ENCODE results near the gene BEX2.
"Not testable (repeated sequence)": the region's sequence is repeated elsewhere in the genome, so short reads cannot be mapped to it uniquely, and the experiment has no call there.

Gene BEX2

DNA sequence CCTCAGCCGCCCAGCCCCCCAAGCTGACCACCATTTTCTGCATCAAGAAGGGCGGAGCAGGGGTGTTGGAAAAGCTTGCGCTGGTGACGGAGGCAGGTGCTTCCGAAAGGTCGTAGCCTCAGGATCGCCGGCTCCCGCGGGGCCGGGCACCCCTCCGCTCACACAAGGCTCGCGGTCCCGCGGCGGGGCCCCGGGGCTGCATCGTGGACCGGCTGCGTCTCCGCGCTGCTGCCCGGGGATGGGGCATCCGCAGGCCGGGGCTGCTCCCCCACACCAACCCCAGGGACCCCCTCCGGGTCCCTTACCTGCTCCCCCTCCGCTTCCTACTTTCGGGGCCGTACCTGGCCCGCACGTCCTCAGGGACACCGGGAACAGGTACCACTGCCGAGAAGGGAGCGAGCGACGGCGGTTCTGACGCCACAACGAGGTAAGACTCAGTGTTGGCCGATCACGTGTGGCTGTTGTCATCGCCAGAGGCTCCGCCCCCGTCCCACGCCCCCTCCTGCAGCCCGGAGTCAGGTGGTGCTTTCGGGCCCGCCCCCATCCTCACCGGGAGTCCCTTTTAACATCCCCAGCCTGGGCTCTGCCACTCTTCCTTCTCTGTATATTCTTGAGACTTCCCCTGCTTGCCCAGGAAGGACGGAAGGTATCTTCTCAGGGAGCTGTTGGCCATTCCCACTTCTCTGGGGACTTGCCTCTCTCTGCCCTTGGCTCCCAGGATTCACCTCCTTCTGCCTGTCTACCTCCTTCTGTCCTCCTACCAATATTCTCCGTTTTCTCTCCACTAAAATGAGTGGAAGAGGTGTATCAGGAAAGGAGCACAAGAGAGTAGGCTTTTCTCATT is at the start of gene BEX2:
Gene BEX2 (minus strand): TSS at position 436 of the 844 bp plus-strand sequence. CDS start 1,014 bp downstream, outside the sequence.
- peak; percentile 77 for DNase-seq (ENCODE audit: low read depth)

GRCh38 chrX:103360092-103360491 is 49.3 kb upstream of the BEX2 start:
- no peak for DNase-seq (ENCODE audit: low read depth)

- DNase-seq (ENCODE audit: low read depth) = not testable (repeated sequence)
Observed at GRCh38 chrX:103359605-103360004, 48.8 kb upstream of the BEX2 start.

DNA sequence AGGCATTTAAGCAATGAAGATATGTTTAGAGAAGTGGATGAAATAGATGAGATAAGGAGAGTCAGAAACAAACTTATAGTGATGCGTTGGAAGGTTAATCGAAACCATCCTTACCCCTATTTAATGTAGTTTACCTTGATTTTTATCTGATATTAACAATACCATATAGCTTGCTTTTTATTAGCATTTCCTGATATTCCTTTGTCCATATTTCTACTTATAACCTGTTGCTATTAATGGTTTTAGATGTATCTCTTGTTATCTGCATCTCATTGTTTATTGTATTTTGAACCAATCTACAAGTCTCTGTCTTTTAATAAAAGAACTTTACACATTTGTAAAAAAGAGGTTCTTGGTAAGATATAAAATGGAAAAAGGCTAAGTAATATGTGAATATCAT is 47.1 kb upstream of the BEX2 start:
- DNase-seq (ENCODE audit: low read depth) = no peak

- no peak for DNase-seq (ENCODE audit: low read depth)
Observed at GRCh38 chrX:103356858-103357257, 46.1 kb upstream of the BEX2 start.

- DNase-seq (ENCODE audit: low read depth) = no peak
Observed at GRCh38 chrX:103356130-103356798, 45.5 kb upstream of the BEX2 start, which contains the start of gene TCEAL9. Gene TCEAL9, plus strand, starts transcription at chrX:103356506. Its CDS starts 1,179 bp downstream, at chrX:103357685.

- no peak for DNase-seq (ENCODE audit: low read depth)
Observed at GRCh38 chrX:103347682-103348397, 37.0 kb upstream of the BEX2 start.

- no peak for DNase-seq (ENCODE audit: low read depth)
Observed at GRCh38 chrX:103344606-103345005, 33.8 kb upstream of the BEX2 start.

DNA sequence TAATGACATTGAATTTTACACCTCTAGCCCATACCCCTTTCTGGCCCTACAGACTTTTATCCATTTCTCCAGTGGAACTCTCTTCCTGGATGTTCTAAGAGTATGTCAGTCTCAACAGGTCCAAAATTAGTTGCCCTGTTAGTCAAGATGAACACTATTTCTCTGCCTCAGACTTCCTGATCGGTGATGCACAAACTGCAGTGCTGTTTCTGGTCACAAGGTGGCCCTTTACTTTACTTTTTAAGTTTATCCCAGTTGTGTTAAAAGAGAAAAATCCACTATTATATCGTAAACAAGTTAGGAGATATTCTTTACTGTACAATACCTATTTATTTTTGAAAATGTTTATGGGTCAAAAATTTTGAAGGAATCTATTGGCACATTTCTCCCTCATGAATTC is 32.3 kb upstream of the BEX2 start:
- DNase-seq (ENCODE audit: low read depth) = peak; percentile 5

DNA sequence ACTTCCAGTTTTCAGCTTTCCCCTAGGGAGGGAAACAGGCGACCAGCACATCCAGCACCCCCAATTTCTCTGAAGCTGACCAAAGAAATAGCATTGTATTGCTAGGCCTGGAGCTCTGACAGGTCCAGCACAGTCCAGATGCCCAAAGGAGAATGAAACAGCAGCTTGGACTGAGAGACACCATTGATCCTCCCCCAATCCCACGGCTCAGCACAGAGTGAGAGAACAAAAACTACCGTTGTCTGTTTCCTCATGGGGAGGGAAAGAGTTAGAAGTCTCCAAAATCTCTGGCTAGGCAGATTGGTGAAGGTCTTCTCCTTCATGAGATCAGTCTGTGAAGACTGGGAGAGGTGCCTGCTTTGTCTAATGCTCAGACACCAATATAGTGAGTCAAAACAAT is 27.9 kb upstream of the BEX2 start:
- no peak for DNase-seq (ENCODE audit: low read depth)

DNA sequence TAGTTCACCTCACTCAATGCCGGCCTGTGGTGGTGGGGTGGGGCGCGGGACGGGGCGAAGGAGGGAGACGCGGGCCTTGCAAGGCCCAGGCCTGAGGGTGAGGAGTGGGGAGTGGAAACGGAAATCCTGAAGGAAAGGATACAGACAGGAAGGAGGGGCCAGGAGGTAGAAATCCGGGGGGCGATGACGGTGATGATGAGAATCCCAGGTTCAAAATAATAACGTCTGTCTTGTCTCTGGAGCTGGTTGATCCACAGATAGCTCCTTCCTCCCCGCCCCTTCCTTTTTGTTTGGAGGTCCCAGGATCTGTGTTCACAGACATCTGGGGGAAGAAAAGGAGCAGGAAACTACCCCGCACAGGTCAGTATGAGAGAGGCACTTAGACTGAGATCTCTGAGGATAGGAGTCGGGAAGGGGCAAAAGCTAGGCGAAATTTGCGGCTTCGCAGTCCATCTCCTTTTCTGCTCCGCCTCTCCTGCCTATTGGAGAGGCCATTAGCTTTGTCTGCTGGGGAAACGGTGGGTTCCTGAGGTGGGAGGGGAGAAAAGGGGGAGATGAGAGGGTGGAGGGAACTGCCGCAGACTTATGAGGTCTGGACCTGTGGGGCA is 20.0 kb upstream of the BEX2 start:
- no peak for DNase-seq (ENCODE audit: low read depth)

GRCh38 chrX:103329991-103330390 is 19.2 kb upstream of the BEX2 start, which contains the start of gene TCEAL7:
Gene TCEAL7, plus strand, starts transcription at chrX:103330239. Its CDS starts 1,165 bp downstream, at chrX:103331404.
- DNase-seq (ENCODE audit: low read depth) = no peak

DNA sequence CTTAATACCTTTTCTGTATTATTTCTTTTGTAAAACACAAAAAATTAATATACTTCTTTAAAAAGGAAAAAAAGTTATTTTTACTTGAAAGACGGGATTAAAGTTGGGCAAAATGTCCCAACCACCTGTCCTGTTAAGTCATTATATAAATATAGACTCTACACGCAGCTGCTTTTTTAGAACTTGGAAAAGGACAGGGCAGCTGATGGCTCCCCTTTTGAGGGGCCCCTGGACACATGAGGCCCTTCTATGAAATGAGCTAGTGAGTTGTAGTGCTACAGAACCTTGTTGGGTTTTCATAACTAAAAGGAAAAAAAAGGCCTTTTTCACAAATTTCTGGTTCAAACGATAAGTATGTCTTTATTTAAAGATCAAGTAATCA is 600 bp upstream of the BEX2 start:
- DNase-seq (ENCODE audit: low read depth) = no peak

DNA sequence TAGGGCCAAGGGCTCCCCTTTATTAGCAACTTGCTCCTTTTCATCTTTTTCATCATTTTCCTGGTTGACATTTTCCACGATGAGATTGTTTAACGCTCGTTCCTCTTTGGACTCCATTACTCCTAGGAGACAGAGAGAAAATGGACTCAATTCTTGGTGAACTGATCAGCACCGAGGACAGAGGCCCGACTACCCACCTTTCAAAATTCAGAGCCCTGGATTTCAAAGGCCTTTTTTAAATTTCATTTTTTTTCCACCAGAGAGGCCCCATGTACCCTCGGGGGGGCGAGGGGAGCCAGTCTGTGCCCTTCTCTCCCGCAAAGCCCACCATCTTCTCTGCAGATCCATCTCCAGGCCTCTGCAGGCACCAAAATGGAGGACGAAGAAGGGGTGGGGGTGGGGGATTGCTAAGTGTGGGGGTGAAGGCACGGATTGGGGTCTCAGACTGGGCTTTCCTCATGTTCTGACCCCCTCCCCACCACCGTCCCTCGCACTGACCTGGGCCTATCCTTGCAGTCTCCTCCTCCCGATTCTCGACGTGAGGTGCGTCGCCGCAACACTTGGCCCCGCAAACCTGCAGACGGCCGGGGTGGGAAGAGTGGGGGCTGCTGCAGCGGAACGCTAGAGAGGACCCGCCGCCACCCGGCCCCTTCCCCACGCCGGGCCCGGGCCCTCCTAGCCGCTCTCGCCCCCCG is 783 bp downstream of the BEX2 start:
- DNase-seq (ENCODE audit: low read depth) = no peak

DNA sequence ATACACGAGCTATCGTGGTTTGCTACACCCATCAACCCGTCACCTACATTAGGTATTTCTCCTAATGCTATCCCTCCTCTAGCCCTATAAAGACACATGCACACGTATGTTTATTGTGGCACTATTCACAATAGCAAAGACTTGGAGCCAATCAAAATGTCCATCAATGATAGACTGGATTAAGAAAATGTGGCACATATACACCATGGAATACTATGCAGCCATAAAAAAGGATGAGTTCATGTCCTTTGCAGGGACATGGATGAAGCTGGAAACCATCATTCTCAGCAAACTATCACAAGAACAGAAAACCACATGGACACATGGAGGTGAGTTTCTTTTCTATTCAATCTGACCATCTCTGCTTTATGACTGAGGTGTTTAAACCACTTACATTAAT is 5.1 kb downstream of the BEX2 start:
- DNase-seq (ENCODE audit: low read depth) = not testable (repeated sequence)

DNA sequence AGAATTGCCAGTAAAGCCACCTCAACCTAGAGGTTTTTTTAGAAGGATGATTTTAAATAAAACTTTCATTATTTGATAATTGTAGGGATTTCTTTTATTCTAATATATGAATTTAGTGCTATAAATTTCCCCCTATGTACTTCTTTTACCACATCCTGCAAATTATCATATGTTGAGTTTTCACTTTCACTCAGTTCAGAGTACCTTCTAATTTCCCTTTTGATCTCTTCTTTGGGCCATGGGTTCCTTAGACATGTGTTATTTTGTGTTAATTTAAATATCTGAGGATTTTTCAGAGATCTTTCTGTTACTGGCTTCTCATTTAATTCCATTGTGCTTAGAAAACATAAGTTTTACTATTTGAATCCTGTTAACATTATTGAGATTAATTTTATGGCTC is 6.1 kb downstream of the BEX2 start:
- no peak for DNase-seq (ENCODE audit: low read depth)

DNA sequence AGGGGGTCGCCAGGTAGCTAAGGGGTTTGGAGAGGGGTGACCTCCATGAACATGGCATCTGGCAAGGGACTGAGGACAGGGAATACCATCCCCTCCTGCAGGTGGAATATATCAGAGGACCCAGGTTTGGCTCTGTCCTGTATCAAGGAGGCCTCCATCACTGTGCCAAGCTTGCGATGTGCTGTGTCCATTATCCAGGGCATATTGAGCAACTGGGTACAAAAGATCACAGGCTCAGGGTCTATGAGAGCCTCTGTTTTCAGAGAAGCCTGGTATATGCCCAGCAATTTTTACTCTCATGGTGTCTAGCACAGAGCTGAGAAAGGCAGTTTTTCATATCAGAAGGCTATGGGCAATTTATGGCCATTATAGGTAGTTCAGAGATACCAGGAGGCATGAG is 17.7 kb downstream of the BEX2 start:
- DNase-seq (ENCODE audit: low read depth) = no peak

GRCh38 chrX:103279624-103280023 is 31.2 kb downstream of the BEX2 start:
- DNase-seq (ENCODE audit: low read depth) = no peak

GRCh38 chrX:103276581-103277002 is 34.2 kb downstream of the BEX2 start, which contains the start of gene TCEAL5:
Gene TCEAL5, minus strand, starts transcription at chrX:103276750. Its CDS starts 2,187 bp downstream, at chrX:103274563.
- DNase-seq (ENCODE audit: low read depth) = no peak

GRCh38 chrX:103275947-103276567 is 34.7 kb downstream of the BEX2 start:
- no peak for DNase-seq (ENCODE audit: low read depth)

DNA sequence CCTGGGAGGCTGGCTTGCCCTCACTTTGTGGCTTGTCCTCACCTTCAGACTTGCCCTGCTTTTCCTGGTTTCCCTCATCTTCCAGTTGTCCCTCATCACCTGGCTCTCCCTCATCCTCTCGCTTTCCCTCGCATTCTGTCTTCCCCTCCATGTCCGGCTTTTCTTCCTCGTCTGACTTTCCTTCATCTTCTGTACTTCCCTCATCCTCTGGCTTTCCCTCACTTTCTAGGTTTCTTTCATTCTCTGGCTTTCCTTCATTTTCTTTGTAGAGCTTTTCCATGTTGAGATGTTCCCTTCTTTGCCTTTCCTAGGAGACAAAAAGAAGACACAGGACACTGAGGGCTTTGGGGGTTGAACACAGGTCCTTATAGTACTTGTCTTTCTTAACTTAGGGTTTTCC is 36.5 kb downstream of the BEX2 start:
- no peak for DNase-seq (ENCODE audit: low read depth)
